ENCODE measurements around the gene WDFY1. TPM values are rescaled to one million over a fixed set of nuclear protein-coding genes. Genes with fewer than 3 reads are reported as not detected.

Gene WDFY1
- total and polyA plus RNA-seq, 2 experiments from 2014 or later = 54.5 to 127 TPM

DNA sequence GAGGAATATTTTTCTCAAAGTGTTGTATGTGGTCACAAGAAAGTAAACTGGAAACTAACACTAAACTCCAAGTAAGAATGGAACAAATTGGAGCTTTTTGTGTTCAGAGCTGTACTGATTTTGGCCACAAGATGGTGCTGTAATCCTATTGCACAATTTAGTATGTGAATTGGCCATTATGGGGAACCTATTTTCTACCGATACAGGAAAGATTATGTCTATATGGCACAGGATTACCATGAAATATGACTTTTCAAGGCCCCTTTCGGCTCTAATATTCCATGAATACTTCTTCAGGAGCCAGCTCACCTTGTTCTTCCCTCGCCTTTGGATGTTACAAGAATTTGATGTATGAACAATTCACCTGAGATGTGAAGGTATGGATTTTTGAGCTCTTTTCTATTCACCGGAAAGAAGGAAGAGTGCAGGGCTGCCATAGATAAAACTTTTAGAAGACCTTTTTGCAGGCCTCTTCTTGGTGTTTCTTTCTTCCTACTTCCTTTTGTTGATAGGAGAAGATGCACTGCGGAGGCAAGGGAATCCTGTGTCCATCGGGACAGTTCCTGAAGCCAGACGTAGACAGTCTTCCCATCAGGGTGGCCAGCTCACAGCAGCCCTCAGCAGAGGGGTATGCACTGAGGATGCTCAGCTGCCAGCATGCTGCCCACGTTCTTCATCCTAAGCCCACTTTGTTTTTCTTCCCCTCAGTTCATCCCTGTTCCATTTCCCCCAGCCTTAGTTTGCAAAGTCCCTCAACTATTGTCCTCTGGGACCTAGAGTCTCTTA, 25.4 kb upstream of the WDFY1 start:
- Histone ChIP-seq H3K4me1 (ENCODE audit: insufficient read depth) (no peaks in the 10 kb centered on the region), H4K20me1 (replicated peaks; ENCODE audit: insufficient read depth) (no peaks in the 10 kb centered on the region; the same call in 1 of the 2 replicates), H3F3A (replicated peaks; ENCODE audit: low read depth) (no peaks in the 10 kb centered on the region), H3K27me3 (ENCODE audit: insufficient read depth) (no peaks in the 10 kb centered on the region), H3K4me3 (no peak overlapping the region), H3K4me2 (no peak overlapping the region), H3K9me2 (ENCODE audit: insufficient read depth) (no peaks in the 10 kb centered on the region), H3K36me3 (ENCODE audit: insufficient read depth) (peaks cover 24% of the 10 kb centered on the region; the same call in 1 of the 2 replicates), H3K79me2 (replicated peaks; ENCODE audit: insufficient read depth) (peaks cover under 1% of the 10 kb centered on the region; the same call in 1 of the 2 replicates), H2AFZ (no peak overlapping the region), H3K27ac (ENCODE audit: low read depth) (no peak overlapping the region)
- TF ChIP-seq POLR2AphosphoS5 (IDR thresholded peaks at IDR 0.05; ENCODE audit: low read depth) (no peak), ZNF331 (CRISPR knock-in tag; IDR thresholded peaks at IDR 0.05; ENCODE audit: low read depth) (no peak), STAT1 (IDR thresholded peaks at IDR 0.05; ENCODE audit: unreplicated experiment) (no peak)
- TF ChIP-seq, protein P1, sequence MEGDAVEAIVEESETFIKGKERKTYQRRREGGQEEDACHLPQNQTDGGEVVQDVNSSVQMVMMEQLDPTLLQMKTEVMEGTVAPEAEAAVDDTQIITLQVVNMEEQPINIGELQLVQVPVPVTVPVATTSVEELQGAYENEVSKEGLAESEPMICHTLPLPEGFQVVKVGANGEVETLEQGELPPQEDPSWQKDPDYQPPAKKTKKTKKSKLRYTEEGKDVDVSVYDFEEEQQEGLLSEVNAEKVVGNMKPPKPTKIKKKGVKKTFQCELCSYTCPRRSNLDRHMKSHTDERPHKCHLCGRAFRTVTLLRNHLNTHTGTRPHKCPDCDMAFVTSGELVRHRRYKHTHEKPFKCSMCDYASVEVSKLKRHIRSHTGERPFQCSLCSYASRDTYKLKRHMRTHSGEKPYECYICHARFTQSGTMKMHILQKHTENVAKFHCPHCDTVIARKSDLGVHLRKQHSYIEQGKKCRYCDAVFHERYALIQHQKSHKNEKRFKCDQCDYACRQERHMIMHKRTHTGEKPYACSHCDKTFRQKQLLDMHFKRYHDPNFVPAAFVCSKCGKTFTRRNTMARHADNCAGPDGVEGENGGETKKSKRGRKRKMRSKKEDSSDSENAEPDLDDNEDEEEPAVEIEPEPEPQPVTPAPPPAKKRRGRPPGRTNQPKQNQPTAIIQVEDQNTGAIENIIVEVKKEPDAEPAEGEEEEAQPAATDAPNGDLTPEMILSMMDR (conservative IDR thresholded peaks at IDR 0.05; ENCODE audit: low read depth in 2 of 2) = peak; percentile 90 to 99
- Mint-ChIP-seq H3K9me3 (no peaks in the 10 kb centered on the region), H3K27ac (no peak overlapping the region), H3K4me3 (no peak overlapping the region), H3K27me3 (ENCODE audit: insufficient read depth, low read depth, poor library complexity) (peaks cover 3% of the 10 kb centered on the region), H3K36me3 (ENCODE audit: low read depth) (peaks cover 21% of the 10 kb centered on the region; the same call in 2 of the 3 replicates), H3K4me1 (peaks cover 15% of the 10 kb centered on the region; the same call in 2 of the 3 replicates)
- DNase-seq (ENCODE audit: low spot score) = peak; percentile 79
- ATAC-seq = peak; percentile 66

DNA sequence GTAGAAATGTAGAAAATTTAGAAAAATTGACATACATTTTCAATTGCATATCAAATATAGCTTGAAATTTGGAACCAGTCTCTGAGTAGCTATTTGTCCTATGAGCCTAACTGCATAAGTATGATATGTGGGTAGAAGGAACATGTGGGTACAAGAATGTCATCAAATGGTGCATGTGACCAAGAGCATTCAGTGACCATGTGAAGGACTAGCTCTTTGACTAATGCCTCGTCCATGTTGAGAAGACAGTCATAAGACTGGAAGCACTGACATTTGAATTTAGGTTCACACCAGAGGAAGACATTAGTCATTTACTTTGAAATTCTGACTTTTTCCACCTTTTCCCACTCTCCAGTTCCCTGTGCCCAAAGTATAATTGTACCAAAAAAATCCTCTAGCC, 24.7 kb upstream of the WDFY1 start:
- H2AFZ ChIP-seq = no peak overlapping the region
- no peak overlapping the region for H3K27ac ChIP-seq (ENCODE audit: low read depth)
- Mint-ChIP-seq H3K27me3 (ENCODE audit: insufficient read depth, low read depth, poor library complexity) (peaks cover 3% of the 10 kb centered on the region), H3K9me3 (no peaks in the 10 kb centered on the region), H3K4me3 (no peak overlapping the region), H3K27ac (no peak overlapping the region), H3K4me1 (peaks cover 15% of the 10 kb centered on the region; the same call in 2 of the 3 replicates), H3K36me3 (ENCODE audit: low read depth) (peaks cover 21% of the 10 kb centered on the region; the same call in 2 of the 3 replicates)
- no peak for DNase-seq (ENCODE audit: low spot score)
- H3K4me1 ChIP-seq (ENCODE audit: insufficient read depth) = no peaks in the 10 kb centered on the region
- no peak for TF ChIP-seq EZH2phosphoT487 (IDR thresholded peaks at IDR 0.05; ENCODE audit: unreplicated experiment)
- no peak for TF ChIP-seq STAT1 (IDR thresholded peaks at IDR 0.05; ENCODE audit: unreplicated experiment)
- no peak for TF ChIP-seq POLR2AphosphoS5 (IDR thresholded peaks at IDR 0.05; ENCODE audit: low read depth)
- no peaks in the 10 kb centered on the region; the same call in 1 of the 2 replicates for H4K20me1 ChIP-seq (replicated peaks; ENCODE audit: insufficient read depth)
- no peak overlapping the region for H3K4me3 ChIP-seq
- peaks cover 30% of the 10 kb centered on the region; the same call in 1 of the 2 replicates for H3K36me3 ChIP-seq (ENCODE audit: insufficient read depth)
- no peaks in the 10 kb centered on the region for H3K27me3 ChIP-seq (ENCODE audit: insufficient read depth)
- peaks cover 8% of the 10 kb centered on the region; the same call in 1 of the 2 replicates for H3K79me2 ChIP-seq (replicated peaks; ENCODE audit: insufficient read depth)
- ATAC-seq = no peak
- H3F3A ChIP-seq (replicated peaks; ENCODE audit: low read depth) = no peaks in the 10 kb centered on the region
- no peaks in the 10 kb centered on the region for H3K9me2 ChIP-seq (ENCODE audit: insufficient read depth)
- H3K4me2 ChIP-seq = no peak overlapping the region

GRCh38 chr2:223969315-223969714, 24.2 kb upstream of the WDFY1 start:
- no peak overlapping the region for H3K4me3 ChIP-seq
- Mint-ChIP-seq H3K4me3 (no peak overlapping the region), H3K27me3 (ENCODE audit: insufficient read depth, low read depth, poor library complexity) (peaks cover 3% of the 10 kb centered on the region), H3K9me3 (no peaks in the 10 kb centered on the region), H3K4me1 (peaks cover 15% of the 10 kb centered on the region; the same call in 2 of the 3 replicates), H3K36me3 (ENCODE audit: low read depth) (peaks cover 24% of the 10 kb centered on the region; the same call in 2 of the 3 replicates), H3K27ac (no peak overlapping the region)
- no peak overlapping the region for H2AFZ ChIP-seq
- H3K27ac ChIP-seq (ENCODE audit: low read depth) = no peak overlapping the region
- no peak for ATAC-seq
- H3K4me1 ChIP-seq (ENCODE audit: insufficient read depth) = no peaks in the 10 kb centered on the region
- no peak overlapping the region for H3K4me2 ChIP-seq
- H3K27me3 ChIP-seq (ENCODE audit: insufficient read depth) = no peaks in the 10 kb centered on the region
- DNase-seq (ENCODE audit: low spot score) = no peak
- peaks cover under 1% of the 10 kb centered on the region; the same call in 1 of the 2 replicates for H4K20me1 ChIP-seq (replicated peaks; ENCODE audit: insufficient read depth)
- H3K79me2 ChIP-seq (replicated peaks; ENCODE audit: insufficient read depth) = peaks cover 10% of the 10 kb centered on the region
- H3F3A ChIP-seq (replicated peaks; ENCODE audit: low read depth) = no peaks in the 10 kb centered on the region
- H3K9me2 ChIP-seq (ENCODE audit: insufficient read depth) = no peaks in the 10 kb centered on the region
- H3K36me3 ChIP-seq (ENCODE audit: insufficient read depth) = peaks cover 32% of the 10 kb centered on the region; the same call in 1 of the 2 replicates
- TF ChIP-seq, protein P2, sequence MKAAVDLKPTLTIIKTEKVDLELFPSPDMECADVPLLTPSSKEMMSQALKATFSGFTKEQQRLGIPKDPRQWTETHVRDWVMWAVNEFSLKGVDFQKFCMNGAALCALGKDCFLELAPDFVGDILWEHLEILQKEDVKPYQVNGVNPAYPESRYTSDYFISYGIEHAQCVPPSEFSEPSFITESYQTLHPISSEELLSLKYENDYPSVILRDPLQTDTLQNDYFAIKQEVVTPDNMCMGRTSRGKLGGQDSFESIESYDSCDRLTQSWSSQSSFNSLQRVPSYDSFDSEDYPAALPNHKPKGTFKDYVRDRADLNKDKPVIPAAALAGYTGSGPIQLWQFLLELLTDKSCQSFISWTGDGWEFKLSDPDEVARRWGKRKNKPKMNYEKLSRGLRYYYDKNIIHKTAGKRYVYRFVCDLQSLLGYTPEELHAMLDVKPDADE (IDR thresholded peaks at IDR 0.05) = no peak
- no peak for TF ChIP-seq JUNB (IDR thresholded peaks at IDR 0.05; ENCODE audit: unreplicated experiment)
- TF ChIP-seq, protein P3, sequence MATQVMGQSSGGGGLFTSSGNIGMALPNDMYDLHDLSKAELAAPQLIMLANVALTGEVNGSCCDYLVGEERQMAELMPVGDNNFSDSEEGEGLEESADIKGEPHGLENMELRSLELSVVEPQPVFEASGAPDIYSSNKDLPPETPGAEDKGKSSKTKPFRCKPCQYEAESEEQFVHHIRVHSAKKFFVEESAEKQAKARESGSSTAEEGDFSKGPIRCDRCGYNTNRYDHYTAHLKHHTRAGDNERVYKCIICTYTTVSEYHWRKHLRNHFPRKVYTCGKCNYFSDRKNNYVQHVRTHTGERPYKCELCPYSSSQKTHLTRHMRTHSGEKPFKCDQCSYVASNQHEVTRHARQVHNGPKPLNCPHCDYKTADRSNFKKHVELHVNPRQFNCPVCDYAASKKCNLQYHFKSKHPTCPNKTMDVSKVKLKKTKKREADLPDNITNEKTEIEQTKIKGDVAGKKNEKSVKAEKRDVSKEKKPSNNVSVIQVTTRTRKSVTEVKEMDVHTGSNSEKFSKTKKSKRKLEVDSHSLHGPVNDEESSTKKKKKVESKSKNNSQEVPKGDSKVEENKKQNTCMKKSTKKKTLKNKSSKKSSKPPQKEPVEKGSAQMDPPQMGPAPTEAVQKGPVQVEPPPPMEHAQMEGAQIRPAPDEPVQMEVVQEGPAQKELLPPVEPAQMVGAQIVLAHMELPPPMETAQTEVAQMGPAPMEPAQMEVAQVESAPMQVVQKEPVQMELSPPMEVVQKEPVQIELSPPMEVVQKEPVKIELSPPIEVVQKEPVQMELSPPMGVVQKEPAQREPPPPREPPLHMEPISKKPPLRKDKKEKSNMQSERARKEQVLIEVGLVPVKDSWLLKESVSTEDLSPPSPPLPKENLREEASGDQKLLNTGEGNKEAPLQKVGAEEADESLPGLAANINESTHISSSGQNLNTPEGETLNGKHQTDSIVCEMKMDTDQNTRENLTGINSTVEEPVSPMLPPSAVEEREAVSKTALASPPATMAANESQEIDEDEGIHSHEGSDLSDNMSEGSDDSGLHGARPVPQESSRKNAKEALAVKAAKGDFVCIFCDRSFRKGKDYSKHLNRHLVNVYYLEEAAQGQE (IDR thresholded peaks at IDR 0.05; ENCODE audit: unreplicated experiment) = no peak
- TF ChIP-seq, protein P1 (conservative IDR thresholded peaks at IDR 0.05; ENCODE audit: low read depth in 2 of 2) = no peak

All from GM23338 (cell line).